ENCODE results near the gene EDAR. TPM values are rescaled to one million over a fixed set of nuclear protein-coding genes. Genes with fewer than 3 reads are reported as not detected.

Gene EDAR
- polyA plus RNA-seq, 1 experiment = not detected

DNA sequence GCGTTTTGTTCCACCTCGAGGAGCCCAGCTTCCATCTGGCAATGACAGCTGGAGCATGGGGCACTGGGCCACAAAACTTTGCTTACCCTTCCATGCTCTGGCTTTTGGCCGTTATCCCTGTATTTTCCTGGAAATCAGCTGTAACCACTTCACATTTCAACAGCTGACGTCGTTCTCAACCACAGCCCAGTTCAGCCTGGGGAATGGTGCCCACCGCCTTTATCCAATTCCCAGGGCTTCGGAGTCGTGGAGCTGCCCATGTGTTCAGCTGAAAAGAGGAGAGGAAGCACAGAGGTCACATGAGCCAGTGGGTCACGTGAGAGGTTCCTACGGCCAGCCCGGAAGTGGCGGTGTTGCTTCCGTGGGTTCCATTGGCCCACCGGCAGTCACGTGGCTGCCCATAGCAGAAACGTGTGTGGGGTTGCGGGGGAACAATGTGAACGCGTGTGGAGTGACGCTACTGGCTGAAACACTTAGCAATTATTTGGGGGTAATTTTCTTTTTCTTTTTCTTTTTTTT is 16.7 kb upstream of the EDAR start:
- H3K27me3 ChIP-seq (ENCODE audit: control insufficient read depth, insufficient read depth, low read length) = peaks cover 15% of the 10 kb centered on the region
- DNase-seq (ENCODE audit: low read depth) = no peak
- TF ChIP-seq CTCF (IDR thresholded peaks at IDR 0.05; ENCODE audit: insufficient read depth, low read depth, low read length) = no peak
- no peak overlapping the region for H3K4me3 ChIP-seq (ENCODE audit: low read depth, low read length)
- POLR2A ChIA-PET = no interaction called here
- H3K36me3 ChIP-seq (ENCODE audit: control insufficient read depth, insufficient read depth, low read length) = no peaks in the 10 kb centered on the region
- CTCF ChIA-PET = interaction anchor here (0.6 kb wide), 1 partner anchor 30 kb away, joined by 3 read pairs; no protein-coding TSS in a partner anchor

GRCh38 chr2:109001201-109001600 is 12.2 kb upstream of the EDAR start:
- Histone ChIP-seq H3K36me3 (ENCODE audit: control insufficient read depth, insufficient read depth, low read length) (no peaks in the 10 kb centered on the region), H3K4me3 (ENCODE audit: low read depth, low read length) (no peak overlapping the region), H3K27me3 (ENCODE audit: control insufficient read depth, insufficient read depth, low read length) (peaks cover 15% of the 10 kb centered on the region)
- no peak for TF ChIP-seq CTCF (IDR thresholded peaks at IDR 0.05; ENCODE audit: insufficient read depth, low read depth, low read length)
- ChIA-PET CTCF (no interaction called here), POLR2A (no interaction called here)
- DNase-seq (ENCODE audit: low read depth) = no peak

DNA sequence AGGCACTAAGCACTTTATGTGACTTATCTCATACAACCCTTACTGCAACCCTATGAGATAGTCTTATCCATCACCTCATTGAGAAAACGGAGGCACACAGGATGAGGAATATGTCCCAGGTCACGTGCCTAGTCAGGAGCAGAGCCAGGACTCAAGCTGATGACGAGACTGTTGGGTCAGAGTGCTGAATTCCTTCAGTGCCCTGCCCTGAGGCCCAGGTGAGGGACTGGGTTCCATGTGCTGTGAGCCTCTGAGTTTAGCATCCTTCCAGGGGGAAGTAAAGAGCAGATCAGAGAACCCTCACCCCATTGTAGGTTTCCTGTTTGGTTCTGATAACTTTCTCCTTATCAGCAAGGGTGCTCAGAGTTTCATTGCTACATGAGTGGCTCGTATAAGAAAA is 11.7 kb upstream of the EDAR start:
- DNase-seq (ENCODE audit: low read depth) = no peak
- no peak overlapping the region for H3K4me3 ChIP-seq (ENCODE audit: low read depth, low read length)
- H3K27me3 ChIP-seq (ENCODE audit: control insufficient read depth, insufficient read depth, low read length) = peaks cover 15% of the 10 kb centered on the region
- no peaks in the 10 kb centered on the region for H3K36me3 ChIP-seq (ENCODE audit: control insufficient read depth, insufficient read depth, low read length)
- no peak for TF ChIP-seq CTCF (IDR thresholded peaks at IDR 0.05; ENCODE audit: insufficient read depth, low read depth, low read length)
- ChIA-PET CTCF (no interaction called here), POLR2A (no interaction called here)

DNA sequence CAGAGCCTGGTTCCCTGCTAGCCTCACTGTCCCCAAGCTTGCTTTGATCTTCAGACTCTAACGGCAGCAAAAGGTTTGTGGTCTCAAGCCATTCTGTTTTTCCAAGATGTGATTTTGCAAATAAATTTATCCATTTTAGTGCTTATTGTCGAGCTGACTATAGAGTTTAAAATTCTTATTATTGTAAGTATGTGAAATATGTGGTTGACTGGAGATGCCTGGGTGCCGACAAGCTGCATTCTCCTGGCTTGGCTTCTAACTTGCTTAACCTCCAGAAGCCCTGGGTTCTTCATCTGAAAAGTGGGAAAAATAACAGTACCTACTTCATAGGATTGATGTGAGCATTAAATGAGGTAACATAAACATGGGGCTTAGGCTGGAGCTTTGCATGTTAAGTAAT is 9.9 kb upstream of the EDAR start:
- ChIA-PET POLR2A (no interaction called here), CTCF (interaction anchor here (1.0 to 1.1 kb wide), 3 partner anchors 8 to 71 kb away, joined by 3 to 4 read pairs (median 3); no protein-coding TSS in a partner anchor)
- Histone ChIP-seq H3K36me3 (ENCODE audit: control insufficient read depth, insufficient read depth, low read length) (no peaks in the 10 kb centered on the region), H3K4me3 (ENCODE audit: low read depth, low read length) (no peak overlapping the region), H3K27me3 (ENCODE audit: control insufficient read depth, insufficient read depth, low read length) (peaks cover 8% of the 10 kb centered on the region; the same call in 1 of the 2 replicates)
- TF ChIP-seq CTCF (IDR thresholded peaks at IDR 0.05; ENCODE audit: insufficient read depth, low read depth, low read length) = no peak
- DNase-seq (ENCODE audit: low read depth) = no peak

DNA sequence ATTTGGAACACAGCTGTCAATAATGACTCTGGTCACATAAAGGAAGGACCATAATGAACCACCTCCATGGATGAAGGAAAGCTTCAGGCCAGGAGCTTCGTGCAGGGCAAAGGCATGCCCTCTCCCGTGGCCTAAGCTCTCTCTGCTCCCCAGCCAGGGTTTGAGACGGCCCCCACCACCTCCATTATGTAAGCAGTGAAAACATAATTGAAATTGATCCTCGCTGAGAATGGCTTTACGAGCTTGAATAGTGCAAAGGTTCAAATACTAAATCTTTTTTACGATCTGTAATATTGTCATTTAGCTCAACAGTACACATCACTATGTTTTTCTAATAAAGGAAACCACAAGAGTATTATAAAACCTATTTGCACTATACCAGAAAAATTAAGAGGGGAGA is 5.2 kb upstream of the EDAR start:
- TF ChIP-seq CTCF (IDR thresholded peaks at IDR 0.05; ENCODE audit: insufficient read depth, low read depth, low read length) = no peak
- DNase-seq (ENCODE audit: low read depth) = no peak
- Histone ChIP-seq H3K4me3 (ENCODE audit: low read depth, low read length) (no peak overlapping the region), H3K27me3 (ENCODE audit: control insufficient read depth, insufficient read depth, low read length) (peaks cover 3% of the 10 kb centered on the region), H3K36me3 (ENCODE audit: control insufficient read depth, insufficient read depth, low read length) (no peaks in the 10 kb centered on the region)
- POLR2A ChIA-PET = no interaction called here
- CTCF ChIA-PET = no interaction called here

Measured in BJ (cell line).